ENCODE data around the gene CHERP.

CHERP gene

DNA sequence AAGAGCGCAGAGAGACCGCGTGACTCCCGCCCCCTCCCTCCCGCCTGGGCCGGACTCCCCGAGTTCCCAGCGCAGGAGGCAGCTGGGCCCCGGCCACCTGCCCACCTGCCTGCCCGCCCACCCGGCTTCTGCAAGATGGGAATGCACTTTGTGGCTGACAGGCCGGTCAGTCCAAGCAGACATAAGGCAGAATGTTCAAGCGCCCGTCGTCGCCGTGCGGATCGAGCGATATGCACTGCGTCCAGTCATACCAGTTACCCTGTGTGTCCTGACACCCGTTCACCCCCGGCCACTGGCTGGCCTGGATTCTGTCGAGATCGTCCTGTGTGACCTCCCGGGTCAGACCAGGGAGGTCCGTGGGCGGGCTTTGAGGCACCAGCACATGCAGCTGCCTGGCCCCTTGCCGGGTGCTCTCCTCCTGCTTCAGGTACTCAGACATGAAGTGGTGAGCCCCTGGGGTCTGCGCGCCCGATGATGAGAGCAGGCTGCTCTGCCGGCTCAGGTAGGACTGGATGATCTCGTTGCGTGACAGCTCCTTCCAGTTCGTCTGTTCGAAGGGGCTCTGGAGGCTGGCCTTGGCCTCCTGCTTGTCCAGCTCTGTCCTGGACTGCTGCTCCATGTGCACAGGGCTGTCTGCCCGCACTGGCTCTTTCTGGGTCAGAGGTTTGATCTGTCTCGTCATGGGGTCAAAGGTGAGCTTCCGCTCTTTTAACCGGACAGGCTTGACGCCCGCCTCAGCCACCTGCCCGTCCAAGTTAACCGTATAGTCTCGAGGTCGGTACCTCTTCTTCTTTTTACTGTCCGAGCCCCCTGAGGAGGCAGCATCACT is 33.8 kb upstream of the CHERP start:
- POLR2A ChIA-PET: no interaction called here
- no peak for DNase-seq (ENCODE audit: extremely low spot score)
- TF ChIP-seq, protein P1, sequence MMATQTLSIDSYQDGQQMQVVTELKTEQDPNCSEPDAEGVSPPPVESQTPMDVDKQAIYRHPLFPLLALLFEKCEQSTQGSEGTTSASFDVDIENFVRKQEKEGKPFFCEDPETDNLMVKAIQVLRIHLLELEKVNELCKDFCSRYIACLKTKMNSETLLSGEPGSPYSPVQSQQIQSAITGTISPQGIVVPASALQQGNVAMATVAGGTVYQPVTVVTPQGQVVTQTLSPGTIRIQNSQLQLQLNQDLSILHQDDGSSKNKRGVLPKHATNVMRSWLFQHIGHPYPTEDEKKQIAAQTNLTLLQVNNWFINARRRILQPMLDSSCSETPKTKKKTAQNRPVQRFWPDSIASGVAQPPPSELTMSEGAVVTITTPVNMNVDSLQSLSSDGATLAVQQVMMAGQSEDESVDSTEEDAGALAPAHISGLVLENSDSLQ (IDR thresholded peaks at IDR 0.05): no peak
- no peak for TF ChIP-seq FOXA1 (IDR thresholded peaks at IDR 0.05)
- CTCF ChIA-PET: no interaction called here

DNA sequence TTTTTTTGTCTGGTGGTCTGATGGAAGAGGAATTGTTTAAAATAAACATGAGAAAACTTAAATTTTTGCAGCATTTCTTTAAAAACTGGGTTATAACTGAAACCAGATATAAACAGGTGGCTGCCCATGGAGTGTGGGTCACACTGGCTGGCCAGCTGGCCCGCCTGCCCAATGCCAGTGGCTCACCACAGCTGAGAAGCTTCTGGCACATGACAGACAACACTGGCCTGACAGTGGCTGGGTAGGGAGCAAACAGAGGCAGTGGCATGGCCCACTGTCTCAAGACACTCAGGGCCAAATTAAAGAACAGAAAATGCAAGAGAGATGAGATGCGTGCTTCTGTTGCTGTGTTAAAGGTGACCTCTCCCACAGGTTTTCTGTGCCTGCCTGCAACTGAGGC is 33.0 kb upstream of the CHERP start:
- CTCF ChIA-PET: no interaction called here
- POLR2A ChIA-PET: no interaction called here
- TF ChIP-seq L3MBTL2 (conservative IDR thresholded peaks at IDR 0.05) (no peak), FOXK2 (IDR thresholded peaks at IDR 0.05) (no peak), BHLHE40 (IDR thresholded peaks at IDR 0.05; ENCODE audit: borderline replicate concordance) (no peak), HDGF (IDR thresholded peaks at IDR 0.05; ENCODE audit: borderline replicate concordance) (no peak), FOXM1 (IDR thresholded peaks at IDR 0.05; ENCODE audit: borderline replicate concordance) (no peak)
- TF ChIP-seq, protein P1 (IDR thresholded peaks at IDR 0.05): no peak
- no peak for DNase-seq (ENCODE audit: extremely low spot score)

DNA sequence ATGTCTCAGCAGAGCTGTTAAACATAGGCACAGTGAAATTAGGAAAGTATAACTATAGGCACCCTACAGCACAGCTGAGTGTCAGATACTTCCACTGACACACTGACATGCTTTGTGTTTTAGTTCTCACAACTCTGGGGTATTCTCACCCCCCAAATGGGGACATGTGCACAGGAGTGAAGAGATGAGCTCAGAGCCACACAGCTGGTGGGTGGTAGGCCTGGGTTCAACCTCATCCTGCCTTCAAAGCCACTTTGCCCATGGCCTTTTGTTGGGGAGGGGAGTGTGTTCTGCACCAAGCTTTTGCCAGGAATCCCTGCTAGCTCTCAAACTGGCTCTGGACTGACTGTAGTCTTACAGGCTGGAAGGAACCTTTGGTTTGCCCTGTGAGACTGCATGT is 31.7 kb upstream of the CHERP start:
- DNase-seq (ENCODE audit: extremely low spot score): no peak
- ChIA-PET CTCF (no interaction called here), POLR2A (interaction anchor here (0.6 to 2.9 kb wide), 5 partner anchors 11 to 87 kb away, joined by 3 to 20 read pairs (median 7); partner anchors contain the start of genes MED26 and TMEM38A)
- TF ChIP-seq TARDBP (IDR thresholded peaks at IDR 0.05): no peak
- no peak for TF ChIP-seq ARNT (IDR thresholded peaks at IDR 0.05)
- TF ChIP-seq, protein P1 (IDR thresholded peaks at IDR 0.05): no peak
- TF ChIP-seq BHLHE40 (IDR thresholded peaks at IDR 0.05; ENCODE audit: borderline replicate concordance): no peak
- TF ChIP-seq CTBP1 (IDR thresholded peaks at IDR 0.05; ENCODE audit: borderline replicate concordance): no peak
- no peak for TF ChIP-seq HDGF (IDR thresholded peaks at IDR 0.05; ENCODE audit: borderline replicate concordance)
- no peak for TF ChIP-seq ELF4 (IDR thresholded peaks at IDR 0.05)
- TF ChIP-seq LEF1 (IDR thresholded peaks at IDR 0.05; ENCODE audit: borderline replicate concordance): no peak
- no peak for TF ChIP-seq FOXM1 (IDR thresholded peaks at IDR 0.05; ENCODE audit: borderline replicate concordance)
- TF ChIP-seq SUZ12 (IDR thresholded peaks at IDR 0.05): no peak
- no peak for TF ChIP-seq ZNF384 (IDR thresholded peaks at IDR 0.05)
- TF ChIP-seq NFRKB (IDR thresholded peaks at IDR 0.05): no peak
- TF ChIP-seq L3MBTL2 (conservative IDR thresholded peaks at IDR 0.05): no peak
- TF ChIP-seq SP1 (IDR thresholded peaks at IDR 0.05): no peak

DNA sequence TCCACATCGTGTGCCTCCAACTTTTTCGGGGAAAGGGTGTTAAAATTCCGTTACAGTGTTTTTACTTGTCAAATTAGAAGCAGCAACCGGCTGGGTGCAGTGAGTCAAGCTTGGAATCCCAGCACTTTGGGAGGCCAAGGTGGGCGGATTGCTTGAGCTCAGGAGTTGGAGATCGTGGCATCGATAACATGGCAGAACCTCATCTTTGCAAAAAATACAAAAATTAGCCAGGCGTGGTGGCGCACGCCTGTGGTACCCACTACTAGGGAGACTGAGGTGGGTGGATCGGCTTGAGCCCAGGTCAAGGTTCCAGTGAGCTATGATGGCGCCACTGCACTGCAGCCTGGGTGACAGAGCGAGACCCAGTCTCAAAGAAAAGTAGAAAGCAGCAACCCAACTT is 31.1 kb upstream of the CHERP start:
- ChIA-PET CTCF (interaction anchor here (1.4 kb wide), 1 partner anchor 11 kb away, joined by 6 read pairs; no protein-coding TSS in a partner anchor), POLR2A (interaction anchor here (0.5 to 2.9 kb wide), 8 partner anchors 11 to 88 kb away, joined by 3 to 20 read pairs (median 6); partner anchors contain the start of genes C19orf44, CALR3, MED26 and TMEM38A)
- DNase-seq (ENCODE audit: extremely low spot score): no peak
- TF ChIP-seq NFRKB (IDR thresholded peaks at IDR 0.05) (no peak), SP1 (IDR thresholded peaks at IDR 0.05) (no peak), LEF1 (IDR thresholded peaks at IDR 0.05; ENCODE audit: borderline replicate concordance) (no peak), ELF4 (IDR thresholded peaks at IDR 0.05) (no peak), SUZ12 (IDR thresholded peaks at IDR 0.05) (no peak), FOXK2 (IDR thresholded peaks at IDR 0.05) (no peak), ZNF384 (IDR thresholded peaks at IDR 0.05) (no peak), BHLHE40 (IDR thresholded peaks at IDR 0.05; ENCODE audit: borderline replicate concordance) (no peak), CTBP1 (IDR thresholded peaks at IDR 0.05; ENCODE audit: borderline replicate concordance) (no peak), L3MBTL2 (conservative IDR thresholded peaks at IDR 0.05) (no peak), HDGF (IDR thresholded peaks at IDR 0.05; ENCODE audit: borderline replicate concordance) (no peak), TARDBP (IDR thresholded peaks at IDR 0.05) (no peak), ARNT (IDR thresholded peaks at IDR 0.05) (no peak), FOXA1 (IDR thresholded peaks at IDR 0.05) (no peak)
- TF ChIP-seq, protein P1 (IDR thresholded peaks at IDR 0.05): no peak

DNA sequence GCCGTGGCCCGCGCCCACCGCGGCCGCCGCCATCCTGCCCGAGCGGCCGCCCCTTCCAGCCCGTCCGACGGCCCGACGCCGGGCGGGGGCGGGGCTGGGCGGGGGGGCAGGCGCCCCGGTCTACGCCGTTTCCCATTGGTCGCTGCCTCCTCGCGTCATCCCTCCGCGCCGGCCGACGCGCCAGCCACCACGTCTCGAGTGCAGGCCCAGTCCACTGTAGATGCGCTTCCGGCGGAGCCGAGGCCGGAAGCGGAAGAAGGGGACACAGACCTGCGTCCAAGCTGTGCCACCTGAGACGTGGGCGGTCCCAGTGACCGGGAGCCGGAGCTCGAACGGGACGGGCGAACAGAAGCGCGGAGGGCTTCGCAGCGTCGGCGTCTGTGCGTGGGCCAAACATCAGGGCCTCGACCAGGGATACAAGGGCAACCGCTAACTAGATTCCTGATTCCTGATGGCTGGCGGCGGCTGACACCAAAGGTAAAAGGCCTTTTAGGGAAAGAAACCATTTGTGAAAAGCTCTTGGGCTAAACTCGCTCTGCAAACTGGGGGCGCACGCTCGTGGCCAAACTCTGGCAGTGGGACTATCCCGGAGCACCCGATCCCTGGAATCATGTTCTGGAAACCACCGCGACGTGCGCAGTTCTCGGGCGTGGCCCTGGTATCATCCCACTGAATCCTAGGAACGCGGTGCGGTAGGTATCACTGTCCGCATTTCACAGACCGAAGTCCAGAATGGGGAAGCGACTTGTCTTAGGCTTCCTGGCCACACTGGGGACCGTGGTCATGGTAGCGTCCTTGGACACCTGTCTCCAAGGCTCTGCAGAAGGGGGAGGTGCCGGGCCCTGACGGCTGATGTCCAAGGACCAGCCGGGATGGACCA is 30.3 kb upstream of the CHERP start, which contains the start of gene SLC35E1:
Gene SLC35E1 (minus strand): TSS at position 84 of the 880 bp plus-strand sequence. CDS start 51 bp downstream, at position 33.
- DNase-seq (ENCODE audit: extremely low spot score): peak; percentile 100
- POLR2A ChIA-PET: interaction anchor here (0.8 to 2.9 kb wide), 9 partner anchors 10 to 88 kb away, joined by 3 to 20 read pairs (median 6); partner anchors contain the start of genes MED26 and TMEM38A
- CTCF ChIA-PET: interaction anchor here (1.4 kb wide), 1 partner anchor 12 kb away, joined by 6 read pairs; no protein-coding TSS in a partner anchor
- TF ChIP-seq FOXM1 (IDR thresholded peaks at IDR 0.05; ENCODE audit: borderline replicate concordance): 0 out of 2 replicates have a peak, but pooled peaks have one; percentile 49
- TF ChIP-seq TARDBP (IDR thresholded peaks at IDR 0.05): no peak
